Omental fat pad (tissue), 4 donors: Measurements from ENCODE around the gene MRPL19. TPM values are rescaled to one million over a fixed set of nuclear protein-coding genes. Genes with fewer than 3 reads are reported as not detected.
A peak's percentile ranks its signal among the peaks of the same experiment; 100 is the strongest.

Source experiments
- ATAC-seq: fragments of 150-250 bp; one replicate; pipeline ENCODE4 v1.9.1; 2016; ENCODE audit warnings: mild to moderate bottlenecking, moderate library complexity; ENCODE audit not compliant: low FRiP score
- DNase-seq: peaks from one replicate; pipeline ENCODE4 v3.0.0-alpha.2; 2019; ENCODE audit warnings: low spot score
- total RNA-seq, 4 donors: library from RNA; depleted of rRNA; stranded (reverse); fragments of >200 nt; gene quantifications; one replicate each; pipeline ENCODE4 v1.1.0, GENCODE V29; 2016
- TF ChIP-seq, protein P1 (sequence below), 3 donors: fragments of 450-650 bp; IDR thresholded peaks; one replicate each; pipeline ENCODE4 v1.5.1; 2016 to 2017; ENCODE audit warnings: antibody characterized with exemption in 3 of 3, mild to moderate bottlenecking in 3 of 3, moderate library complexity in 2 of 3

Gene MRPL19
- total RNA-seq, 4 donors from 2014 or later, result 28.2 to 33.7 (median 29.9) TPM

DNA sequence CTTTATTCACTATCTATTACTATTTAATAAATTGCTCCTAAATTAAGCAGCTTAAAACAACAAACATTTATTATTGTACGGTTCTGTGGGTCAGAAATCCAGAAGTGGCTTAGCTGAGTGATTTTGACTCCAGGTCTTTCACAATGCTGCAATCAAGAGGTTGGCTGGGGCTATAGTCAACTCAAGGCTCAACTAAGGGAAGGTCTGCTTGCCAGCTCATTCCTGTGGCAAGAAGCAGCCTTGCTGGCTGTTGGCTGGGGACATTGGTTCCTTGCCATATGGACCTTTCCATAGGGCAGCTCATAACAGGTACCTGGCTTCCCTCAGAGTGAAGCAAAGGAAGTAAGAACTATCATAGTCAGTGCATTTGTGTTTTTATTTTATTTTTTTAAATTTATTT lies 5.0 kb upstream of the MRPL19 start:
- TF ChIP-seq, protein P1, sequence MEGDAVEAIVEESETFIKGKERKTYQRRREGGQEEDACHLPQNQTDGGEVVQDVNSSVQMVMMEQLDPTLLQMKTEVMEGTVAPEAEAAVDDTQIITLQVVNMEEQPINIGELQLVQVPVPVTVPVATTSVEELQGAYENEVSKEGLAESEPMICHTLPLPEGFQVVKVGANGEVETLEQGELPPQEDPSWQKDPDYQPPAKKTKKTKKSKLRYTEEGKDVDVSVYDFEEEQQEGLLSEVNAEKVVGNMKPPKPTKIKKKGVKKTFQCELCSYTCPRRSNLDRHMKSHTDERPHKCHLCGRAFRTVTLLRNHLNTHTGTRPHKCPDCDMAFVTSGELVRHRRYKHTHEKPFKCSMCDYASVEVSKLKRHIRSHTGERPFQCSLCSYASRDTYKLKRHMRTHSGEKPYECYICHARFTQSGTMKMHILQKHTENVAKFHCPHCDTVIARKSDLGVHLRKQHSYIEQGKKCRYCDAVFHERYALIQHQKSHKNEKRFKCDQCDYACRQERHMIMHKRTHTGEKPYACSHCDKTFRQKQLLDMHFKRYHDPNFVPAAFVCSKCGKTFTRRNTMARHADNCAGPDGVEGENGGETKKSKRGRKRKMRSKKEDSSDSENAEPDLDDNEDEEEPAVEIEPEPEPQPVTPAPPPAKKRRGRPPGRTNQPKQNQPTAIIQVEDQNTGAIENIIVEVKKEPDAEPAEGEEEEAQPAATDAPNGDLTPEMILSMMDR (IDR thresholded peaks at IDR 0.05), result no peak
- no peak for ATAC-seq
- DNase-seq, result no peak

- DNase-seq (no peak), ATAC-seq (no peak)
- TF ChIP-seq, protein P1 (IDR thresholded peaks at IDR 0.05), result no peak
These were observed 2.6 kb upstream of the MRPL19 start for GRCh38 chr2:75643980-75644379.

- TF ChIP-seq, protein P1 (IDR thresholded peaks at IDR 0.05), result no peak
- ATAC-seq (no peak), DNase-seq (no peak)
These were observed 940 bp upstream of the MRPL19 start for GRCh38 chr2:75645643-75646042.

DNA sequence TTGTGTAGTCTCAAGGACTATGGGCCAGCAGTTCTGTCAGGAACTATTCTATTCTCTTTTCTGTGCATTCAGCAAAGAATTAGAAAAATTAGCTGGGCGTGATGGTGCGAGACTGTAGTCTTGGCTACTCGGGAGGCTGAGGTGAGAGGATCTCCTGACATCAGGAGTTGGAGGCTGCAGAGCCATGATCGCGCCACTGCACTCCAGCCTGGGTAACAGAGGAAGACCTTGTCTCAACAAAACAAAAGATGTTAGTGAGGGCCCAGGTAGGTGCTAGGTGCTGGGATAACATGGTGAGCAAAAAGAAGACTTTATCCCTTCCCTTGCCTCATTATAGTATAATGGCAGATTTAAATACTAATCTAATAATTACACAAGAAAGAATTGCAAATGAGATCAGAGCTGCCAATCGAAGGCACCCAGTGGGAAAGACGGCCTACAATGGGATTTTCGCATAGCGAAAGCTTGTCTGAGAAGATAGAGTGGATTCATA lies 447 bp upstream of the MRPL19 start:
- TF ChIP-seq, protein P1 (IDR thresholded peaks at IDR 0.05), result no peak
- ATAC-seq, result peak; percentile 8
- no peak for DNase-seq

DNA sequence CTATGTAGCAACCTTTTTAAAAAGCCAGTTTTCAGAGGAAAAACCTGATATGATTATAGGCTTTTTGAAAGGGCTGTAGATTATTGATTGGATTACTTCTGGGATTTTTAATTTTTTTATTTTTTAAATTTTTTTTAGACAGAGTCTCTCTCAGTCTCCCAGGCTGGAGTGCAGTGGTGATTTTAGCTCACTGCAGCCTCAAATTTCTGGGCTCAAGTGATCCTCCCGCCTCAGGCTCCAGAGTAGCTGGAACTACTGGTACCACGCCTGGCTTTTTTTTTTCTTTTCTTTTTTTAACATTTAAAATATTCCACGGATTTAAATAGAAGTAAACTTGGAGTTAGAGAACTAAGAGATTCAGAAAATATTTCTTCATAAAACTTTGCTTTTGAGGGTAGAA lies 1.2 kb downstream of the MRPL19 start:
- TF ChIP-seq, protein P1 (IDR thresholded peaks at IDR 0.05), result no peak
- ATAC-seq, result no peak

DNA sequence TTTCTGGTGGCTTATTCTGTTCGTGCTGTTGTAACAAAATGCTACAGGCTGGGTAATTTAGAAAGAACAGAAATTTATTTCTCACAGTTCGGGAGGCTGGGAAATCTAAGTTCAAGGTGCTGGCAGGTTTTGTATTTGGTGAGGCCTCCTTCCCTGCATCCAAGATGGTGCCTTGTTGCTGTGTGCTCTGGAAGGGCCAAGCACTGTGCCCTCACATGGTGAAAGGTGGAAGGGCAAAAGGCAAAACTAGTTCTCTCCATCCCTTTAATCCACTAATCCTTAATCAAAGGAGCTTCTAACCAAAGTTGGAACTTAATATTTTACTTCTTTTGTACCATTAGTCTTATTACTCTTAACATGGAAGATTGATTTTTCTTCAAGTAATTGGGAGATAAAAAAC lies 7.4 kb downstream of the MRPL19 start:
- TF ChIP-seq, protein P1 (IDR thresholded peaks at IDR 0.05), result no peak
- ATAC-seq, result no peak
- no peak for DNase-seq

More for the DNA sequence above, 1.2 kb downstream of the MRPL19 start:
- DNase-seq, result no peak

- ATAC-seq, result no peak
- TF ChIP-seq, protein P1 (IDR thresholded peaks at IDR 0.05), result no peak
- no peak for DNase-seq
These were observed 9.3 kb downstream of the MRPL19 start for GRCh38 chr2:75655861-75656260.
